ENCODE data around the gene CPT2. TPM values are rescaled to one million over a fixed set of nuclear protein-coding genes. Genes with fewer than 3 reads are reported as not detected.

CPT2 gene
- total RNA-seq, 1 donor from 2014 or later: 19.0 TPM

GRCh38 chr1:53180951-53181350 lies 15.7 kb upstream of the CPT2 start:
- no peak for DNase-seq (ENCODE audit: low spot score)
- peaks cover 4% of the 10 kb centered on the region for H3K4me1 ChIP-seq

DNA sequence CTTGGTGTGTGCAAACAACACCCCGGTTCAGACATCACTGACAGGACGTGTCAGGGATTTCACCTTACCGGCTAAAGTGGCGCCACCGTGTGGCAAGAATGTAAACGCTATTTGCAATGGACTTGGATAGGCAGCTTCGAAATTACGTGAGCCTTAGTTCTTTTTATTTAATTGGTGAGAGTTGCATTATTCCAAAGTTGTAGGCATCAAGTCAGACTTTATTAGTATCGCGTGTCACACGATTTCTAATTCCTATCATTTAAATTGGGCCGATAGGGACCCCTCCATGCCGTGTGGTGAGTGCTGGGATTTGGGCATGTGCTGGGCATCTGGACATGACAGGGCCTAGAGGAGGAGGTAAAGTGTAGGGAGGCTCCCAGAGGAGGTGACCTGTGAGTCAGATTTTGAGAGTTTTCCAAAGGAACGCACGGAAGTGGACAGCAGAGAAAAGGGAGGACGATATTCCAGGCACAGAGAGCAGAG lies 14.5 kb upstream of the CPT2 start:
- Mint-ChIP-seq H3K36me3 (no peaks in the 10 kb centered on the region), H3K4me1 (peaks cover 3% of the 10 kb centered on the region), H3K27me3 (ENCODE audit: insufficient read depth, low read depth) (peaks cover 8% of the 10 kb centered on the region), H3K9me3 (no peaks in the 10 kb centered on the region), H3K4me3 (no peak overlapping the region), H3K27ac (no peak overlapping the region)
- no peak overlapping the region for H3K27ac ChIP-seq
- no peaks in the 10 kb centered on the region for H3K36me3 ChIP-seq
- no peaks in the 10 kb centered on the region for H3K27me3 ChIP-seq
- H3K9me3 ChIP-seq (ENCODE audit: low read depth): no peaks in the 10 kb centered on the region
- peak; percentile 90 for DNase-seq (ENCODE audit: low spot score)
- no peaks in the 10 kb centered on the region for H4K20me1 ChIP-seq (ENCODE audit: low read depth)
- no peak for TF ChIP-seq EZH2 (IDR thresholded peaks at IDR 0.05)
- TF ChIP-seq, protein P1, sequence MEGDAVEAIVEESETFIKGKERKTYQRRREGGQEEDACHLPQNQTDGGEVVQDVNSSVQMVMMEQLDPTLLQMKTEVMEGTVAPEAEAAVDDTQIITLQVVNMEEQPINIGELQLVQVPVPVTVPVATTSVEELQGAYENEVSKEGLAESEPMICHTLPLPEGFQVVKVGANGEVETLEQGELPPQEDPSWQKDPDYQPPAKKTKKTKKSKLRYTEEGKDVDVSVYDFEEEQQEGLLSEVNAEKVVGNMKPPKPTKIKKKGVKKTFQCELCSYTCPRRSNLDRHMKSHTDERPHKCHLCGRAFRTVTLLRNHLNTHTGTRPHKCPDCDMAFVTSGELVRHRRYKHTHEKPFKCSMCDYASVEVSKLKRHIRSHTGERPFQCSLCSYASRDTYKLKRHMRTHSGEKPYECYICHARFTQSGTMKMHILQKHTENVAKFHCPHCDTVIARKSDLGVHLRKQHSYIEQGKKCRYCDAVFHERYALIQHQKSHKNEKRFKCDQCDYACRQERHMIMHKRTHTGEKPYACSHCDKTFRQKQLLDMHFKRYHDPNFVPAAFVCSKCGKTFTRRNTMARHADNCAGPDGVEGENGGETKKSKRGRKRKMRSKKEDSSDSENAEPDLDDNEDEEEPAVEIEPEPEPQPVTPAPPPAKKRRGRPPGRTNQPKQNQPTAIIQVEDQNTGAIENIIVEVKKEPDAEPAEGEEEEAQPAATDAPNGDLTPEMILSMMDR (IDR thresholded peaks at IDR 0.05): peak; percentile 98
- H3K4me1 ChIP-seq: peaks cover 4% of the 10 kb centered on the region
- H3K79me2 ChIP-seq (ENCODE audit: low read depth): no peaks in the 10 kb centered on the region
- H3F3A ChIP-seq (ENCODE audit: low read depth): no peaks in the 10 kb centered on the region
- H3K9ac ChIP-seq: no peak overlapping the region
- no peak overlapping the region for H2AFZ ChIP-seq (replicated peaks)
- H3K4me2 ChIP-seq: no peak overlapping the region
- no peak overlapping the region for H3K4me3 ChIP-seq

More at GRCh38 chr1:53180951-53181350, 15.7 kb upstream of the CPT2 start:
- Mint-ChIP-seq H3K4me3 (no peak overlapping the region), H3K27me3 (ENCODE audit: insufficient read depth, low read depth) (peaks cover 6% of the 10 kb centered on the region), H3K9me3 (no peaks in the 10 kb centered on the region), H3K4me1 (peaks cover 3% of the 10 kb centered on the region), H3K36me3 (no peaks in the 10 kb centered on the region), H3K27ac (no peak overlapping the region)
- no peaks in the 10 kb centered on the region for H4K20me1 ChIP-seq (ENCODE audit: low read depth)
- no peaks in the 10 kb centered on the region for H3K27me3 ChIP-seq
- no peak overlapping the region for H3K27ac ChIP-seq
- no peak overlapping the region for H3K4me3 ChIP-seq
- H3K4me2 ChIP-seq: no peak overlapping the region
- no peaks in the 10 kb centered on the region for H3F3A ChIP-seq (ENCODE audit: low read depth)
- no peaks in the 10 kb centered on the region for H3K79me2 ChIP-seq (ENCODE audit: low read depth)
- no peak overlapping the region for H3K9ac ChIP-seq
- H2AFZ ChIP-seq (replicated peaks): no peak overlapping the region
- no peak for TF ChIP-seq EZH2phosphoT487 (IDR thresholded peaks at IDR 0.05)
- no peak for TF ChIP-seq EZH2 (IDR thresholded peaks at IDR 0.05)
- TF ChIP-seq, protein P1 (IDR thresholded peaks at IDR 0.05): no peak
- H3K36me3 ChIP-seq: no peaks in the 10 kb centered on the region
- H3K9me3 ChIP-seq (ENCODE audit: low read depth): no peaks in the 10 kb centered on the region

DNA sequence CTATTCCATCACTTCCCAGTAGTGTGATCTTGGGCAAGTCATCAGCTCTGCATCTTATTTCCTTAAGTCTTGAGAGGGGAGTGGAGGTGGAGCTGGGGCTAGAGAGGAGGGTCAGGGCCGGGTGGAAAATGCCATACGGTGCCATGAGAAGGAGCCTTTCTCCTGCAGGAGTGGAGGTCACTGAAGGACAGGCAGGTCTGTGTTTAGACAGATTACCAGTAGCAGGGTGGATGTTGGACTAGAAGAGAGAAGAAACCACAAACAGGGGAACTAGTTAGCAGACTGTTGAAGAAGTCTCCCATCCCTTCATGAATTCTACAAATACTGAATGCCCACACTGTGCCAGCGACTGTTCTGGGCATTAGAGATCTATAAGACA lies 13.9 kb upstream of the CPT2 start:
- no peak overlapping the region for H3K4me2 ChIP-seq
- TF ChIP-seq EZH2 (IDR thresholded peaks at IDR 0.05) (no peak), EZH2phosphoT487 (IDR thresholded peaks at IDR 0.05) (no peak)
- TF ChIP-seq, protein P1 (IDR thresholded peaks at IDR 0.05): no peak
- no peaks in the 10 kb centered on the region for H3K36me3 ChIP-seq
- H3K4me3 ChIP-seq: no peak overlapping the region
- Mint-ChIP-seq H3K27ac (no peak overlapping the region), H3K9me3 (no peaks in the 10 kb centered on the region), H3K4me1 (peaks cover 3% of the 10 kb centered on the region), H3K27me3 (ENCODE audit: insufficient read depth, low read depth) (peaks cover 8% of the 10 kb centered on the region), H3K36me3 (no peaks in the 10 kb centered on the region), H3K4me3 (no peak overlapping the region)
- H2AFZ ChIP-seq (replicated peaks): no peak overlapping the region
- no peak overlapping the region for H3K27ac ChIP-seq
- H3K9ac ChIP-seq: no peak overlapping the region
- no peaks in the 10 kb centered on the region for H3F3A ChIP-seq (ENCODE audit: low read depth)
- H3K79me2 ChIP-seq (ENCODE audit: low read depth): no peaks in the 10 kb centered on the region
- H3K4me1 ChIP-seq: peaks cover 4% of the 10 kb centered on the region
- DNase-seq (ENCODE audit: low spot score): no peak
- H3K27me3 ChIP-seq: no peaks in the 10 kb centered on the region
- no peaks in the 10 kb centered on the region for H3K9me3 ChIP-seq (ENCODE audit: low read depth)
- no peaks in the 10 kb centered on the region for H4K20me1 ChIP-seq (ENCODE audit: low read depth)
